Measurements from ENCODE around the gene FIGLA.

The FIGLA gene

GRCh38 chr2:70756128-70756527 lies 34.3 kb downstream of the FIGLA start:
- DNase-seq (ENCODE audit: low read depth) = no peak
- no peak for TF ChIP-seq CTCF (conservative IDR thresholded peaks at IDR 0.05; ENCODE audit: low read depth, low read length)
- H3K4me3 ChIP-seq (ENCODE audit: low read length) = no peak overlapping the region

- no peak overlapping the region for H3K4me3 ChIP-seq (ENCODE audit: low read length)
- TF ChIP-seq CTCF (conservative IDR thresholded peaks at IDR 0.05; ENCODE audit: low read depth, low read length) = no peak
- DNase-seq (ENCODE audit: low read depth) = no peak
These were observed 36.5 kb downstream of the FIGLA start for GRCh38 chr2:70753902-70754301.

- no peak overlapping the region for H3K4me3 ChIP-seq (ENCODE audit: low read length)
- no peak for DNase-seq (ENCODE audit: low read depth)
- no peak for TF ChIP-seq CTCF (conservative IDR thresholded peaks at IDR 0.05; ENCODE audit: low read depth, low read length)
These were observed 37.4 kb downstream of the FIGLA start for GRCh38 chr2:70753031-70753430.

- no peak for TF ChIP-seq CTCF (conservative IDR thresholded peaks at IDR 0.05; ENCODE audit: low read depth, low read length)
These were observed 38.0 kb downstream of the FIGLA start for GRCh38 chr2:70752396-70752795.

GRCh38 chr2:70751881-70752280 lies 38.6 kb downstream of the FIGLA start:
- no peak for DNase-seq (ENCODE audit: low read depth)
- no peak overlapping the region for H3K4me3 ChIP-seq (ENCODE audit: low read length)
- TF ChIP-seq CTCF (conservative IDR thresholded peaks at IDR 0.05; ENCODE audit: low read depth, low read length) = no peak

More at GRCh38 chr2:70752396-70752795, 38.0 kb downstream of the FIGLA start:
- no peak for DNase-seq (ENCODE audit: low read depth)
- no peak overlapping the region for H3K4me3 ChIP-seq (ENCODE audit: low read length)

- no peak overlapping the region for H3K4me3 ChIP-seq (ENCODE audit: low read length)
- DNase-seq (ENCODE audit: low read depth) = no peak
- TF ChIP-seq CTCF (conservative IDR thresholded peaks at IDR 0.05; ENCODE audit: low read depth, low read length) = no peak
These were observed 40.1 kb downstream of the FIGLA start for GRCh38 chr2:70750320-70750719.

- no peak for DNase-seq (ENCODE audit: low read depth)
- no peak overlapping the region for H3K4me3 ChIP-seq (ENCODE audit: low read length)
- TF ChIP-seq CTCF (conservative IDR thresholded peaks at IDR 0.05; ENCODE audit: low read depth, low read length) = peak; percentile 21
These were observed 42.2 kb downstream of the FIGLA start for GRCh38 chr2:70748002-70748784.

Data from retinal pigment epithelial cell (primary cell).